LoVo (cell line): ENCODE data around the gene LRPPRC.

Experiments used
- DNase-seq: peaks from one replicate; pipeline ENCODE4 v3.0.0-alpha.2; 2016; ENCODE audit warnings: low spot score

LRPPRC gene

GRCh38 chr2:43854671-43855070 is 141.1 kb downstream of the LRPPRC start:
- no peak for DNase-seq

GRCh38 chr2:43853141-43854081 is 142.4 kb downstream of the LRPPRC start:
- no peak for DNase-seq

GRCh38 chr2:43852196-43852730 is 143.5 kb downstream of the LRPPRC start:
- DNase-seq = no peak

- no peak for DNase-seq
Measured at GRCh38 chr2:43851011-43851980, 144.5 kb downstream of the LRPPRC start.

- DNase-seq = no peak
Measured at GRCh38 chr2:43848214-43848613, 147.6 kb downstream of the LRPPRC start.

- no peak for DNase-seq
Measured at GRCh38 chr2:43846140-43846793, 149.5 kb downstream of the LRPPRC start.

GRCh38 chr2:43845181-43845580 is 150.6 kb downstream of the LRPPRC start:
- DNase-seq = no peak

GRCh38 chr2:43842866-43843226 is 152.9 kb downstream of the LRPPRC start:
- DNase-seq = no peak

GRCh38 chr2:43841949-43842865 is 153.6 kb downstream of the LRPPRC start:
- DNase-seq = no peak

GRCh38 chr2:43840965-43841364 is 154.8 kb downstream of the LRPPRC start:
- no peak for DNase-seq

- DNase-seq = no peak
Measured at GRCh38 chr2:43839776-43840564, 155.8 kb downstream of the LRPPRC start.

- no peak for DNase-seq
Measured at GRCh38 chr2:43838560-43839267, 157.1 kb downstream of the LRPPRC start, which contains the start of the genes ABCG5 and ABCG8. ABCG5 (minus strand) TSS chr2:43838839; CDS start chr2:43838679, 160 bp downstream. ABCG8 (plus strand) TSS chr2:43838971; CDS start chr2:43839054, 83 bp downstream.

GRCh38 chr2:43837831-43838559 is 157.8 kb downstream of the LRPPRC start:
- DNase-seq = no peak

- no peak for DNase-seq
Measured at GRCh38 chr2:43837033-43837432, 158.8 kb downstream of the LRPPRC start.
